Endothelial cell of umbilical vein (primary cell): ENCODE data around the gene TADA1. TPM values are rescaled to one million over a fixed set of nuclear protein-coding genes. Genes with fewer than 3 reads are reported as not detected.

ENCODE experiments used
- Bru-seq: library from RNA; stranded (reverse); fragments of 400-500 nt; gene quantifications from one replicate; lab custom pipeline; 2021; lab: Mats Ljungman, UMichigan
- BruChase-seq, 2 experiments: library from RNA; stranded (reverse); fragments of 400-500 nt; gene quantifications; one replicate each; lab custom pipeline; 2021; lab: Mats Ljungman, UMichigan
- BruUV-seq: library from RNA; stranded (reverse); fragments of 400-500 nt; replicated peaks from 2 replicates; lab custom pipeline; 2021; lab: Mats Ljungman, UMichigan
- CTCF ChIA-PET: fragments of 300-600, 350-600 bp; sonication (Branson Sonifier 250); formaldehyde crosslinking; loops from one replicate; lab custom pipeline; 2021; ENCODE audit warnings: antibody characterized with exemption, inconsistent platforms; lab: Charles Lee
- POLR2A ChIA-PET: fragments of 300-600, 350-600 bp; sonication (Branson Sonifier 250); formaldehyde crosslinking; loops from one replicate; lab custom pipeline; 2021; ENCODE audit warnings: antibody characterized with exemption, inconsistent platforms; lab: Charles Lee
- DNase-seq: peaks from one replicate; pipeline ENCODE4 v3.0.0-alpha.2; 2011; ENCODE audit warnings: low read depth, low spot score
- FAIRE-seq: peaks from 2 replicates; lab custom pipeline; 2011; peaks lifted over from hg19 to GRCh38; lab: Jason Lieb, UNC
- H2AFZ ChIP-seq: 2 replicates; pipeline ENCODE4 v1.6.0; 2012; ENCODE audit warnings: low read depth, low read length, control low read depth, inconsistent platforms
- H3K27ac ChIP-seq: 2 replicates; pipeline ENCODE4 v1.5.1; 2011; ENCODE audit warnings: low read depth, mild to moderate bottlenecking, control low read depth, low read length, moderate library complexity; ENCODE audit not compliant: insufficient read depth
- H3K27me3 ChIP-seq, 2 experiments: 2 replicates each; pipeline versions ENCODE4 v1.6.0 to v1.6.1; 2011; ENCODE audit warnings: low read length in 2 of 2, mixed read lengths in 1 of 2; ENCODE audit not compliant: control insufficient read depth in 2 of 2, insufficient read depth in 2 of 2
- H3K36me3 ChIP-seq, 2 experiments: 2 replicates in 1 of 2; 3 replicates in 1 of 2; pipeline ENCODE4 v1.5.1; 2011; ENCODE audit warnings: low read length in 2 of 2, mild to moderate bottlenecking in 1 of 2, moderate library complexity in 1 of 2; ENCODE audit not compliant: control insufficient read depth in 2 of 2, insufficient read depth in 2 of 2; ENCODE audit errors: extremely low read depth in 1 of 2
- H3K4me1 ChIP-seq: 3 replicates; pipeline ENCODE4 v1.5.1; 2011; ENCODE audit warnings: mild to moderate bottlenecking, low read length; ENCODE audit not compliant: control insufficient read depth, insufficient read depth; ENCODE audit errors: extremely low read depth
- H3K4me2 ChIP-seq: 2 replicates; pipeline ENCODE4 v1.6.1; 2011; ENCODE audit warnings: low read length, control low read depth, mixed read lengths; ENCODE audit not compliant: insufficient read depth
- H3K4me3 ChIP-seq, 3 experiments: fragments of 200-600 bp in 1 of 3; sonication (generic), shearing (Covaris generic) in 1 of 3; replicated peaks in 1 of 3; 2 replicates each; pipeline ENCODE4 v1.5.1; 2011 to 2016; ENCODE audit warnings: control low read depth in 3 of 3, low read length in 3 of 3, mild to moderate bottlenecking in 2 of 3, inconsistent platforms in 1 of 3, low read depth in 1 of 3, moderate library complexity in 1 of 3; ENCODE audit not compliant: insufficient read depth in 1 of 3
- H3K79me2 ChIP-seq: 2 replicates; pipeline ENCODE4 v1.6.0; 2012; ENCODE audit warnings: low read length, inconsistent platforms; ENCODE audit not compliant: control insufficient read depth, insufficient read depth
- H3K9ac ChIP-seq: replicated peaks from 2 replicates; pipeline ENCODE3; 2011; ENCODE audit warnings: low read length, control low read depth; ENCODE audit not compliant: insufficient read depth; ENCODE audit errors: extremely low read depth
- H3K9me1 ChIP-seq: replicated peaks from 3 replicates; pipeline ENCODE4 v1.6.0; 2011; ENCODE audit warnings: mild to moderate bottlenecking, low read length; ENCODE audit not compliant: control insufficient read depth, insufficient read depth; ENCODE audit errors: extremely low read depth
- H3K9me3 ChIP-seq: replicated peaks from 2 replicates; pipeline ENCODE4 v1.5.1; 2012; ENCODE audit warnings: low read length, inconsistent platforms; ENCODE audit not compliant: control insufficient read depth, insufficient read depth
- H4K20me1 ChIP-seq: replicated peaks from 2 replicates; pipeline ENCODE3; 2011; ENCODE audit warnings: mild to moderate bottlenecking, low read length; ENCODE audit not compliant: control insufficient read depth, insufficient read depth; ENCODE audit errors: extremely low read depth
- CTCF ChIP-seq, 2 donors: IDR thresholded peaks; 1 replicate in 1 of 2; 2 replicates in 1 of 2; pipeline ENCODE4 v1.5.1; 2011; ENCODE audit warnings: low read length in 2 of 2, mild to moderate bottlenecking in 2 of 2, moderate library complexity in 2 of 2, control low read depth in 1 of 2, inconsistent platforms in 1 of 2, low read depth in 1 of 2; ENCODE audit not compliant: insufficient read depth in 1 of 2; ENCODE audit errors: extremely low read depth in 1 of 2
- EZH2 ChIP-seq: IDR thresholded peaks from 2 replicates; pipeline ENCODE4 v1.6.1; 2012; ENCODE audit warnings: borderline replicate concordance, low read depth, mild to moderate bottlenecking, moderate library complexity, low read length, inconsistent platforms; ENCODE audit not compliant: severe bottlenecking
- MAX ChIP-seq: IDR thresholded peaks from 2 replicates; pipeline ENCODE4 v1.6.1; 2011; ENCODE audit not compliant: insufficient read depth, insufficient read length
- MYC ChIP-seq: IDR thresholded peaks from one replicate; pipeline ENCODE4 v1.6.1; 2011; ENCODE audit warnings: mild to moderate bottlenecking, low read depth, low read length
- POLR2A ChIP-seq: IDR thresholded peaks from 2 replicates; pipeline ENCODE4 v1.6.1; 2012; ENCODE audit warnings: low read depth, mild to moderate bottlenecking, control low read depth, low read length
- POLR2AphosphoS5 ChIP-seq: IDR thresholded peaks from 2 replicates; pipeline ENCODE4 v1.6.1; 2012; ENCODE audit warnings: low read depth, mild to moderate bottlenecking, control low read depth, low read length, moderate library complexity; ENCODE audit not compliant: insufficient read depth
- dilution Hi-C: fragments of 300-500 bp; cut with MboI; formaldehyde crosslinking; loops from one replicate; pipeline ENCODE4 v1.15.0; 2019; ENCODE audit warnings: low sequenced_read_pairs; ENCODE audit not compliant: extremely low pct_ligation_motif_present
- intact Hi-C: fragments of 100-400 bp; cut with micrococcal nuclease; formaldehyde crosslinking; loops from one replicate; pipeline ENCODE4 v1.10.0; 2022
- long read RNA-seq: library from polyadenylated mRNA; stranded (forward); transcript quantifications from one replicate; pipeline ENCODE4 v2.0.0, GENCODE V29; 2021
- polyA minus RNA-seq, 3 experiments: library from RNA; depleted of rRNA, polyadenylated mRNA; stranded (reverse); fragments of >200 nt; gene quantifications; 1 replicate in 1 of 3; 2 replicates in 2 of 3; pipeline ENCODE4 v1.2.3, GENCODE V29; 2011
- polyA plus RNA-seq, 4 experiments: library from polyadenylated mRNA; depleted of rRNA in 3 of 4; stranded (reverse) in 3 of 4; unstranded in 1 of 4; fragments of >200 nt; gene quantifications; 2 replicates each; pipeline versions ENCODE4 v1.2.1 to v1.2.3, GENCODE V29; 2011 to 2012; ENCODE audit warnings: missing spikeins in 1 of 4
- total RNA-seq: library from RNA; stranded (reverse); gene quantifications from 2 replicates; pipeline ENCODE4 v1.2.3, GENCODE V29; 2021

The TADA1 gene
- 7.0 and 7.5 TPM in 2 replicates for total RNA-seq
- 7.0 and 7.9 TPM in 2 replicates for polyA plus RNA-seq
- 9.4 and 10.1 TPM in 2 replicates for polyA plus RNA-seq (2011; cell fraction: cytosol; rRNA removed)
- 10.8 and 13.1 TPM in 2 replicates for polyA plus RNA-seq (2011; cell fraction: nucleus; rRNA removed)
- polyA plus RNA-seq (2012) = 6.4 and 8.3 TPM in 2 replicates
- polyA minus RNA-seq = 6.7 and 8.4 TPM in 2 replicates
- 10.4 TPM for polyA minus RNA-seq (2011; cell fraction: cytosol; rRNA and poly(A)+ RNA removed)
- 4.4 and 5.6 TPM in 2 replicates for polyA minus RNA-seq (2011; cell fraction: nucleus; rRNA and poly(A)+ RNA removed)
- Bru-seq, nascent RNA = percentile 79 among the genes with signal in this experiment
- BruChase-seq, experiment 1, labeled RNA remaining after a 6-hour chase = percentile 50 among the genes with signal in this experiment
- BruChase-seq, experiment 2, labeled RNA remaining after a 2-hour chase = percentile 72 among the genes with signal in this experiment
- long read RNA-seq, transcript TADA1-201 (8 exons, 2,159 nt) = major isoform, 33 of 38 reads
- long read RNA-seq, partial matches to known transcripts = 3 of 38 reads
- long read RNA-seq, other reads (novel, unspliced or antisense) = 2 of 38 reads

GRCh38 chr1:166875734-166876539 is at the start of gene TADA1:
Gene TADA1, minus strand, starts transcription at chr1:166876264. Its CDS starts 31 bp downstream, at chr1:166876233.
- Histone ChIP-seq H3K27me3 (no peaks in the 10 kb centered on the region), H3K9ac (peak within 1 kb of the TSS; percentile 82), H3K79me2 (peaks cover 30% of the 10 kb centered on the region), H3K9me3 (no peaks in the 10 kb centered on the region), H3K27ac (peak within 1 kb of the TSS; percentile 47), H3K4me1 (peaks cover 10% of the 10 kb centered on the region), H3K4me3 (peak within 1 kb of the TSS; percentile 2 to 63 (median 53)), H2AFZ (peak within 1 kb of the TSS; percentile 75), H3K4me2 (peak within 1 kb of the TSS; percentile 85), H3K9me1 (no peaks in the 10 kb centered on the region), H4K20me1 (no peaks in the 10 kb centered on the region), H3K36me3 (no peaks in the 10 kb centered on the region)
- DNase-seq (peak; percentile 98), FAIRE-seq (peak; percentile 99)
- ChIA-PET CTCF (interaction anchor here (0.6 to 1.6 kb wide), 12 partner anchors 9 to 678 kb away, joined by 3 to 6 read pairs (median 4); partner anchors contain the start of genes CREG1, POGK and POU2F1), POLR2A (interaction anchor here (0.7 to 1.8 kb wide), 4 partner anchors 14 to 345 kb away, joined by 3 to 7 read pairs (median 4); partner anchors contain the start of genes POGK and POU2F1)
- dilution Hi-C loops (no loop called here), intact Hi-C loops (loop anchor here (1.0 to 10.0 kb wide), 4 partner anchors 10 to 951 kb away; partner anchors contain the start of genes POGK and POU2F1)
- peak; percentile 77 for TF ChIP-seq POLR2AphosphoS5
- peak; percentile 47 for TF ChIP-seq MAX
- TF ChIP-seq EZH2 = no peak
- TF ChIP-seq POLR2A = peak; percentile 72
- peak in 1 of 2 donors; percentile 22 for TF ChIP-seq CTCF (IDR thresholded peaks at IDR 0.05; ENCODE audit: extremely low read depth in 1 of 2, insufficient read depth in 1 of 2, low read depth in 1 of 2, low read length in 2 of 2)
- peak; percentile 33 for TF ChIP-seq MYC
- BruUV-seq = no TSS peak
